ENCODE measurements around the gene TBCK.

Gene TBCK

GRCh38 chr4:106269711-106270110 lies 46.3 kb downstream of the TBCK start:
- no peak overlapping the region for H3K4me2 ChIP-seq (ENCODE audit: insufficient read depth, low read length, poor library complexity, severe bottlenecking)
- H2BK12ac ChIP-seq (ENCODE audit: low read length) = no peak overlapping the region
- H2BK15ac ChIP-seq (ENCODE audit: low read length) = no peak overlapping the region
- no peak overlapping the region for H2BK5ac ChIP-seq (ENCODE audit: low read length)
- no peak overlapping the region for H2BK120ac ChIP-seq (ENCODE audit: low read depth, low read length)
- H3K18ac ChIP-seq (ENCODE audit: low read length) = no peak overlapping the region
- H3K36me3 ChIP-seq (replicated peaks in 1 of 2; ENCODE audit: control insufficient read depth in 2 of 2, insufficient read depth in 2 of 2, low read length in 2 of 2) = peaks cover 0 to 5% of the 10 kb centered on the region in 2 donors
- H2AK5ac ChIP-seq (ENCODE audit: low read depth, low read length) = no peak overlapping the region
- no peaks in the 10 kb centered on the region for H3K9me3 ChIP-seq (replicated peaks in 1 of 2; ENCODE audit: control insufficient read depth in 2 of 2, insufficient read depth in 1 of 2, low read depth in 1 of 2, low read length in 2 of 2)
- H4K91ac ChIP-seq (ENCODE audit: low read depth, low read length, poor library complexity) = no peak overlapping the region
- no peak overlapping the region for H3K23ac ChIP-seq (ENCODE audit: low read depth, low read length, poor library complexity)
- DNase-seq (ENCODE audit: low spot score) = no peak
- H2AFZ ChIP-seq (ENCODE audit: low read length) = no peak overlapping the region
- H4K8ac ChIP-seq (ENCODE audit: low read depth, low read length) = no peak overlapping the region
- no peak overlapping the region for H3K27ac ChIP-seq (replicated peaks; ENCODE audit: low read length)
- no CpG with 5 or more reads among the region's 2 CpGs for WGBS, 2 donors (ENCODE audit: extremely low coverage in 2 of 2, insufficient read length in 2 of 2, insufficient replicate concordance in 1 of 2)
- H3K9ac ChIP-seq (ENCODE audit: low read depth, low read length, poor library complexity) = no peak overlapping the region
- no peak overlapping the region for H3K14ac ChIP-seq (ENCODE audit: low read length)
- no peaks in the 10 kb centered on the region for H3K27me3 ChIP-seq (ENCODE audit: control insufficient read depth in 3 of 3, insufficient read depth in 3 of 3, low read depth in 1 of 3, low read length in 3 of 3)
- H3K4me3 ChIP-seq (ENCODE audit: low read length in 2 of 2) = no peak overlapping the region
- no peak overlapping the region for H3K4ac ChIP-seq (ENCODE audit: low read length)
- H3K79me1 ChIP-seq (ENCODE audit: low read depth, low read length) = no peaks in the 10 kb centered on the region
- no peaks in the 10 kb centered on the region for H3K4me1 ChIP-seq (ENCODE audit: control insufficient read depth in 2 of 2, insufficient read depth in 1 of 2, low read depth in 1 of 2, low read length in 2 of 2)

GRCh38 chr4:106268786-106269185 lies 47.2 kb downstream of the TBCK start:
- Histone ChIP-seq H3K4me2 (ENCODE audit: insufficient read depth, low read length, poor library complexity, severe bottlenecking) (no peak overlapping the region), H3K9ac (ENCODE audit: low read depth, low read length, poor library complexity) (no peak overlapping the region), H3K4me3 (ENCODE audit: low read length in 2 of 2) (no peak overlapping the region), H3K4me1 (ENCODE audit: control insufficient read depth in 2 of 2, insufficient read depth in 1 of 2, low read depth in 1 of 2, low read length in 2 of 2) (no peaks in the 10 kb centered on the region), H3K4ac (ENCODE audit: low read length) (no peak overlapping the region), H2BK15ac (ENCODE audit: low read length) (no peak overlapping the region), H3K14ac (ENCODE audit: low read length) (no peak overlapping the region), H2AFZ (ENCODE audit: low read length) (no peak overlapping the region), H2BK12ac (ENCODE audit: low read length) (no peak overlapping the region), H3K18ac (ENCODE audit: low read length) (no peak overlapping the region), H3K27ac (replicated peaks; ENCODE audit: low read length) (no peak overlapping the region), H3K23ac (ENCODE audit: low read depth, low read length, poor library complexity) (no peak overlapping the region), H2AK5ac (ENCODE audit: low read depth, low read length) (no peak overlapping the region), H4K91ac (ENCODE audit: low read depth, low read length, poor library complexity) (no peak overlapping the region), H4K8ac (ENCODE audit: low read depth, low read length) (no peak overlapping the region), H3K36me3 (replicated peaks in 1 of 2; ENCODE audit: control insufficient read depth in 2 of 2, insufficient read depth in 2 of 2, low read length in 2 of 2) (no peaks in the 10 kb centered on the region), H2BK5ac (ENCODE audit: low read length) (no peak overlapping the region), H2BK120ac (ENCODE audit: low read depth, low read length) (no peak overlapping the region), H3K27me3 (ENCODE audit: control insufficient read depth in 3 of 3, insufficient read depth in 3 of 3, low read depth in 1 of 3, low read length in 3 of 3) (no peaks in the 10 kb centered on the region), H3K9me3 (replicated peaks in 1 of 2; ENCODE audit: control insufficient read depth in 2 of 2, insufficient read depth in 1 of 2, low read depth in 1 of 2, low read length in 2 of 2) (no peaks in the 10 kb centered on the region), H3K79me1 (ENCODE audit: low read depth, low read length) (no peaks in the 10 kb centered on the region)
- DNase-seq (ENCODE audit: low spot score) = no peak

- no peak overlapping the region for H4K91ac ChIP-seq (ENCODE audit: low read depth, low read length, poor library complexity)
- H3K4ac ChIP-seq (ENCODE audit: low read length) = no peak overlapping the region
- no peak overlapping the region for H4K8ac ChIP-seq (ENCODE audit: low read depth, low read length)
- H3K9me3 ChIP-seq (replicated peaks in 1 of 2; ENCODE audit: control insufficient read depth in 2 of 2, insufficient read depth in 1 of 2, low read depth in 1 of 2, low read length in 2 of 2) = no peaks in the 10 kb centered on the region
- no peak overlapping the region for H3K23ac ChIP-seq (ENCODE audit: low read depth, low read length, poor library complexity)
- no peaks in the 10 kb centered on the region for H3K36me3 ChIP-seq (replicated peaks in 1 of 2; ENCODE audit: control insufficient read depth in 2 of 2, insufficient read depth in 2 of 2, low read length in 2 of 2)
- H3K4me2 ChIP-seq (ENCODE audit: insufficient read depth, low read length, poor library complexity, severe bottlenecking) = no peak overlapping the region
- no peak overlapping the region for H2BK15ac ChIP-seq (ENCODE audit: low read length)
- no peak overlapping the region for H3K9ac ChIP-seq (ENCODE audit: low read depth, low read length, poor library complexity)
- no peak overlapping the region for H2BK5ac ChIP-seq (ENCODE audit: low read length)
- H2AFZ ChIP-seq (ENCODE audit: low read length) = no peak overlapping the region
- H3K4me1 ChIP-seq (ENCODE audit: control insufficient read depth in 2 of 2, insufficient read depth in 1 of 2, low read depth in 1 of 2, low read length in 2 of 2) = no peaks in the 10 kb centered on the region
- no peak overlapping the region for H3K18ac ChIP-seq (ENCODE audit: low read length)
- H2AK5ac ChIP-seq (ENCODE audit: low read depth, low read length) = no peak overlapping the region
- H3K27ac ChIP-seq (replicated peaks; ENCODE audit: low read length) = no peak overlapping the region
- H3K79me1 ChIP-seq (ENCODE audit: low read depth, low read length) = no peaks in the 10 kb centered on the region
- no peak overlapping the region for H2BK120ac ChIP-seq (ENCODE audit: low read depth, low read length)
- no peak overlapping the region for H3K14ac ChIP-seq (ENCODE audit: low read length)
- H2BK12ac ChIP-seq (ENCODE audit: low read length) = no peak overlapping the region
- H3K4me3 ChIP-seq (ENCODE audit: low read length in 2 of 2) = no peak overlapping the region
- H3K27me3 ChIP-seq (ENCODE audit: control insufficient read depth in 3 of 3, insufficient read depth in 3 of 3, low read depth in 1 of 3, low read length in 3 of 3) = no peaks in the 10 kb centered on the region
- DNase-seq (ENCODE audit: low spot score) = no peak
Observed at GRCh38 chr4:106266201-106266600, 49.8 kb downstream of the TBCK start.

- Histone ChIP-seq H2BK15ac (ENCODE audit: low read length) (no peak overlapping the region), H2BK120ac (ENCODE audit: low read depth, low read length) (no peak overlapping the region), H3K4ac (ENCODE audit: low read length) (no peak overlapping the region), H3K36me3 (replicated peaks in 1 of 2; ENCODE audit: control insufficient read depth in 2 of 2, insufficient read depth in 2 of 2, low read length in 2 of 2) (peaks cover 0 to 11% of the 10 kb centered on the region in 2 donors), H3K4me2 (ENCODE audit: insufficient read depth, low read length, poor library complexity, severe bottlenecking) (no peak overlapping the region), H3K27me3 (ENCODE audit: control insufficient read depth in 3 of 3, insufficient read depth in 3 of 3, low read depth in 1 of 3, low read length in 3 of 3) (no peaks in the 10 kb centered on the region), H3K14ac (ENCODE audit: low read length) (no peak overlapping the region), H3K18ac (ENCODE audit: low read length) (no peak overlapping the region), H2AFZ (ENCODE audit: low read length) (no peak overlapping the region), H2AK5ac (ENCODE audit: low read depth, low read length) (no peak overlapping the region), H4K8ac (ENCODE audit: low read depth, low read length) (no peak overlapping the region), H4K91ac (ENCODE audit: low read depth, low read length, poor library complexity) (no peak overlapping the region), H3K4me3 (ENCODE audit: low read length in 2 of 2) (no peak overlapping the region), H2BK12ac (ENCODE audit: low read length) (no peak overlapping the region), H3K9ac (ENCODE audit: low read depth, low read length, poor library complexity) (no peak overlapping the region), H3K4me1 (ENCODE audit: control insufficient read depth in 2 of 2, insufficient read depth in 1 of 2, low read depth in 1 of 2, low read length in 2 of 2) (no peaks in the 10 kb centered on the region), H2BK5ac (ENCODE audit: low read length) (no peak overlapping the region), H3K23ac (ENCODE audit: low read depth, low read length, poor library complexity) (no peak overlapping the region), H3K9me3 (replicated peaks in 1 of 2; ENCODE audit: control insufficient read depth in 2 of 2, insufficient read depth in 1 of 2, low read depth in 1 of 2, low read length in 2 of 2) (no peaks in the 10 kb centered on the region), H3K27ac (replicated peaks; ENCODE audit: low read length) (no peak overlapping the region), H3K79me1 (ENCODE audit: low read depth, low read length) (no peaks in the 10 kb centered on the region)
- DNase-seq (ENCODE audit: low spot score) = no peak
- WGBS, 2 donors (ENCODE audit: extremely low coverage in 2 of 2, insufficient read length in 2 of 2, insufficient replicate concordance in 1 of 2) = no CpG with 5 or more reads among the region's 4 CpGs
Observed at GRCh38 chr4:106264331-106264728, 51.7 kb downstream of the TBCK start.

Data from neuronal stem cell (in vitro differentiated cells).